ENCODE data around the gene TANGO6. TPM values are rescaled to one million over a fixed set of nuclear protein-coding genes. Genes with fewer than 3 reads are reported as not detected.

Gene TANGO6
- total and polyA plus RNA-seq, 10 of the 15 experiments (the other 5 are each of a cell fraction or from before 2014, with no cell fraction given): 1.1 to 20.6 (median 11.0) TPM

- no peak for TF ChIP-seq YBX1 (IDR thresholded peaks at IDR 0.05)
These were observed 23.6 kb downstream of the TANGO6 start (continued) for GRCh38 chr16:68866933-68867332.

DNA sequence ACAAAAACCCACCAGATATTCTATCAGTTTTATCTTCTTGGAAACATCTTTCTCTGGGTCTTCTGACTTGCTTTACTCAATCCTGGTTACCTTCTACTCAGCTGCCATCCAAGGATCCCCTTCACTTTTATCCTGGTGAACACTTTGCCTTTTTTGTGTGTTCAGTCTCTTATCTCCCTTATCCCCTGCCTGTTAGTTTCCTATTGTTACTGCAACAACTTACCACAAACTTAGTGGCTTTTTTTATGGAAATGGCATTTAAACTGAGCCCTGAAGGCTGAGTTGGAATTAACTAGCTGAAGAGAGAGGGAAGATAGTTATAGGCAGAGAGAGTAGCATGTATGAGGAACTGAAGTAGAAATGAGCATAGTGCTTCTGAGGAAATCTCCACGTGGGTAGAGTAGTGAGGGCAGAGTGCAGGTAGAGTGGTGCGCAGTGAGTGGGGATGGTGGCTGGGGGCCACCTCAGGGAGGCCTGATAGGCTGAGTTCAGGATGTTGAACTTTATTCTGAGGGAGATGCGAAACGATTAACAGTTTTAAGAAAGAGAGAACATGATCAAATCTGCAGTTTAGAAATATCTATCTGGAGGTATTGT is 26.3 kb downstream of the TANGO6 start:
- no peak for FAIRE-seq

More for the DNA sequence above, 26.3 kb downstream of the TANGO6 start:
- Histone ChIP-seq H3K36me3 (ENCODE audit: control insufficient read depth in 2 of 2, insufficient read depth in 2 of 2, low read length in 1 of 2) (0 out of 4 replicates have a peak, but pooled peaks cover 0 to 3% of the 10 kb centered on the region in 2 experiments), H3K4me1 (ENCODE audit: control insufficient read depth, insufficient read depth, low read length) (peaks cover 9% of the 10 kb centered on the region; the same call in 1 of the 2 replicates), H3K79me2 (ENCODE audit: control insufficient read depth, insufficient read depth, low read length) (no peaks in the 10 kb centered on the region), H3K9me3 (replicated peaks; ENCODE audit: control insufficient read depth, insufficient read depth, low read length) (no peaks in the 10 kb centered on the region), H3K9ac (ENCODE audit: control insufficient read depth, insufficient read depth, low read length) (no peak overlapping the region), H3K4me2 (ENCODE audit: control insufficient read depth, insufficient read depth) (no peak overlapping the region), H2AFZ (ENCODE audit: control insufficient read depth, low read depth, low read length) (no peak overlapping the region), H3K4me3 (no peak overlapping the region), H4K20me1 (ENCODE audit: control insufficient read depth, insufficient read depth) (no peaks in the 10 kb centered on the region), H3K27me3 (replicated peaks in 1 of 2; ENCODE audit: control insufficient read depth in 2 of 2, insufficient read depth in 2 of 2, low read length in 1 of 2) (no peaks in the 10 kb centered on the region), H3K27ac (ENCODE audit: control insufficient read depth, insufficient read depth) (no peak overlapping the region)
- ATAC-seq (no peak), DNase-seq (ENCODE audit: low read depth, low spot score) (no peak)
- CTCF ChIA-PET: interaction anchor here (1.2 kb wide), 1 partner anchor 25 kb away, joined by 3 read pairs; no protein-coding TSS in a partner anchor
- POLR2A ChIA-PET: no interaction called here
- WGBS (ENCODE audit: insufficient coverage, insufficient replicate concordance, low lambda C conversion rate, missing lambda C conversion rate): 98% methylated on average over 4 of the region's 4 CpGs
- BruUV-seq (replicated peaks): no TSS peak
- TF ChIP-seq, protein P1, sequence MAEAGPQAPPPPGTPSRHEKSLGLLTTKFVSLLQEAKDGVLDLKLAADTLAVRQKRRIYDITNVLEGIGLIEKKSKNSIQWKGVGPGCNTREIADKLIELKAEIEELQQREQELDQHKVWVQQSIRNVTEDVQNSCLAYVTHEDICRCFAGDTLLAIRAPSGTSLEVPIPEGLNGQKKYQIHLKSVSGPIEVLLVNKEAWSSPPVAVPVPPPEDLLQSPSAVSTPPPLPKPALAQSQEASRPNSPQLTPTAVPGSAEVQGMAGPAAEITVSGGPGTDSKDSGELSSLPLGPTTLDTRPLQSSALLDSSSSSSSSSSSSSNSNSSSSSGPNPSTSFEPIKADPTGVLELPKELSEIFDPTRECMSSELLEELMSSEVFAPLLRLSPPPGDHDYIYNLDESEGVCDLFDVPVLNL (IDR thresholded peaks at IDR 0.05; ENCODE audit: low read depth, low read length): no peak
- no peak for TF ChIP-seq CBX5 (IDR thresholded peaks at IDR 0.05; ENCODE audit: low read depth)
- no peak for TF ChIP-seq RCOR1 (conservative IDR thresholded peaks at IDR 0.05; ENCODE audit: low read depth, low read length)
- no peak for TF ChIP-seq KDM1A (IDR thresholded peaks at IDR 0.05; ENCODE audit: borderline replicate concordance)
- TF ChIP-seq SIN3A (IDR thresholded peaks at IDR 0.05; ENCODE audit: low read depth, low read length): no peak
- no peak for TF ChIP-seq POLR2AphosphoS5 (IDR thresholded peaks at IDR 0.05; ENCODE audit: low read length)
- TF ChIP-seq NBN (IDR thresholded peaks at IDR 0.05): no peak
- TF ChIP-seq CBX3 (IDR thresholded peaks at IDR 0.05; ENCODE audit: borderline replicate concordance, low read depth): no peak
- TF ChIP-seq, protein P2, sequence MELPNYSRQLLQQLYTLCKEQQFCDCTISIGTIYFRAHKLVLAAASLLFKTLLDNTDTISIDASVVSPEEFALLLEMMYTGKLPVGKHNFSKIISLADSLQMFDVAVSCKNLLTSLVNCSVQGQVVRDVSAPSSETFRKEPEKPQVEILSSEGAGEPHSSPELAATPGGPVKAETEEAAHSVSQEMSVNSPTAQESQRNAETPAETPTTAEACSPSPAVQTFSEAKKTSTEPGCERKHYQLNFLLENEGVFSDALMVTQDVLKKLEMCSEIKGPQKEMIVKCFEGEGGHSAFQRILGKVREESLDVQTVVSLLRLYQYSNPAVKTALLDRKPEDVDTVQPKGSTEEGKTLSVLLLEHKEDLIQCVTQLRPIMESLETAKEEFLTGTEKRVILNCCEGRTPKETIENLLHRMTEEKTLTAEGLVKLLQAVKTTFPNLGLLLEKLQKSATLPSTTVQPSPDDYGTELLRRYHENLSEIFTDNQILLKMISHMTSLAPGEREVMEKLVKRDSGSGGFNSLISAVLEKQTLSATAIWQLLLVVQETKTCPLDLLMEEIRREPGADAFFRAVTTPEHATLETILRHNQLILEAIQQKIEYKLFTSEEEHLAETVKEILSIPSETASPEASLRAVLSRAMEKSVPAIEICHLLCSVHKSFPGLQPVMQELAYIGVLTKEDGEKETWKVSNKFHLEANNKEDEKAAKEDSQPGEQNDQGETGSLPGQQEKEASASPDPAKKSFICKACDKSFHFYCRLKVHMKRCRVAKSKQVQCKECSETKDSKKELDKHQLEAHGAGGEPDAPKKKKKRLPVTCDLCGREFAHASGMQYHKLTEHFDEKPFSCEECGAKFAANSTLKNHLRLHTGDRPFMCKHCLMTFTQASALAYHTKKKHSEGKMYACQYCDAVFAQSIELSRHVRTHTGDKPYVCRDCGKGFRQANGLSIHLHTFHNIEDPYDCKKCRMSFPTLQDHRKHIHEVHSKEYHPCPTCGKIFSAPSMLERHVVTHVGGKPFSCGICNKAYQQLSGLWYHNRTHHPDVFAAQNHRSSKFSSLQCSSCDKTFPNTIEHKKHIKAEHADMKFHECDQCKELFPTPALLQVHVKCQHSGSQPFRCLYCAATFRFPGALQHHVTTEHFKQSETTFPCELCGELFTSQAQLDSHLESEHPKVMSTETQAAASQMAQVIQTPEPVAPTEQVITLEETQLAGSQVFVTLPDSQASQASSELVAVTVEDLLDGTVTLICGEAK (IDR thresholded peaks at IDR 0.05; ENCODE audit: borderline replicate concordance): no peak
- TF ChIP-seq ZZZ3 (IDR thresholded peaks at IDR 0.05; ENCODE audit: control insufficient read depth, insufficient read length, low read depth): no peak
- TF ChIP-seq MTA2 (IDR thresholded peaks at IDR 0.05; ENCODE audit: low read depth): no peak
- TF ChIP-seq CHD2 (IDR thresholded peaks at IDR 0.05; ENCODE audit: borderline replicate concordance, low read depth, low read length): no peak
- TF ChIP-seq JUNB (IDR thresholded peaks at IDR 0.05): no peak
- intact Hi-C loops (cut with micrococcal nuclease; ENCODE audit: unreplicated experiment) (no loop called here), in situ Hi-C loops (cut with MboI) (no loop called here)
- SMC1A ChIA-PET (ENCODE audit: uncharacterized antibody, unreplicated experiment): no interaction called here
- RAD21 ChIA-PET (ENCODE audit: unreplicated experiment): interaction anchor here (0.6 kb wide), 1 partner anchor 70 kb away, joined by 3 read pairs; no protein-coding TSS in a partner anchor
